WTC11 (cell line): Measurements from ENCODE around the gene PSMA1. TPM values are rescaled to one million over a fixed set of nuclear protein-coding genes. Genes with fewer than 3 reads are reported as not detected.

Source experiments
- ATAC-seq: fragments of 200-7000 bp; cut with Tn5 transposase; 2 replicates; pipeline ENCODE4 v1.10.0; 2021; ENCODE audit warnings: mild to moderate bottlenecking, moderate library complexity
- CTCF ChIA-PET: fragments of 300-600 bp; sonication (Branson Sonifier 250); formaldehyde crosslinking; loops from one replicate; lab custom pipeline; 2021; ENCODE audit warnings: antibody characterized with exemption; lab: Charles Lee
- POLR2A ChIA-PET: fragments of 350-600 bp; sonication (Branson Sonifier 250); formaldehyde crosslinking; loops from one replicate; lab custom pipeline; 2021; ENCODE audit warnings: antibody characterized with exemption; lab: Charles Lee
- DNase-seq: peaks from one replicate; pipeline ENCODE4 v3.0.0; 2021; ENCODE audit warnings: low spot score
- H3K27ac Mint-ChIP-seq: 2 replicates; pipeline ENCODE4 v1.8.0; 2021; ENCODE audit warnings: mixed read lengths
- H3K27me3 Mint-ChIP-seq: 2 replicates; pipeline ENCODE4 v1.8.0; 2021; ENCODE audit warnings: low read depth, mild to moderate bottlenecking, moderate library complexity, mixed read lengths
- H3K36me3 Mint-ChIP-seq: 2 replicates; pipeline ENCODE4 v1.8.0; 2021; ENCODE audit warnings: mixed read lengths
- H3K4me1 Mint-ChIP-seq: 2 replicates; pipeline ENCODE4 v1.8.0; 2022; ENCODE audit warnings: mixed read lengths
- H3K4me3 Mint-ChIP-seq: 2 replicates; pipeline ENCODE4 v1.8.0; 2021; ENCODE audit warnings: mild to moderate bottlenecking, moderate library complexity, mixed read lengths
- H3K9me3 Mint-ChIP-seq: 2 replicates; pipeline ENCODE4 v1.8.0; 2021; ENCODE audit warnings: mixed read lengths
- CBFB ChIP-seq: sonication (generic); formaldehyde crosslinking; IDR thresholded peaks from 2 replicates; pipeline ENCODE4 v1.8.1; 2022; ENCODE audit warnings: mild to moderate bottlenecking, low read depth, missing genetic modification reagents
- FOXK1 ChIP-seq: sonication (generic); formaldehyde crosslinking; IDR thresholded peaks from 2 replicates; pipeline ENCODE4 v1.8.0; 2022; ENCODE audit warnings: mild to moderate bottlenecking, moderate library complexity, missing genetic modification reagents
- IRF2 ChIP-seq: sonication (generic); formaldehyde crosslinking; IDR thresholded peaks from 2 replicates; pipeline ENCODE4 v1.8.0; 2022; ENCODE audit warnings: low read depth, missing genetic modification reagents, borderline replicate concordance
- NR2C2 ChIP-seq: sonication (generic); formaldehyde crosslinking; IDR thresholded peaks from 2 replicates; pipeline ENCODE4 v1.8.0; 2022; ENCODE audit warnings: mild to moderate bottlenecking, missing genetic modification reagents
- OVOL2 ChIP-seq: fragments of 250-450 bp; sonication (Bioruptor Pico); IDR thresholded peaks from 2 replicates; pipeline ENCODE4 v1.9.0; 2021; ENCODE audit warnings: mild to moderate bottlenecking, borderline replicate concordance
- SOX15 ChIP-seq: fragments of 250-450 bp; sonication (Bioruptor Pico); IDR thresholded peaks from 2 replicates; pipeline ENCODE4 v1.9.0; 2021; ENCODE audit warnings: mild to moderate bottlenecking
- TEAD4 ChIP-seq: sonication (generic); formaldehyde crosslinking; IDR thresholded peaks from 2 replicates; pipeline ENCODE4 v1.8.0; 2022; ENCODE audit warnings: mild to moderate bottlenecking, missing genetic modification reagents
- TP53 ChIP-seq: sonication (generic); formaldehyde crosslinking; IDR thresholded peaks from 2 replicates; pipeline ENCODE4 v1.8.1; 2023; ENCODE audit warnings: mild to moderate bottlenecking, missing genetic modification reagents
- ZBTB21 ChIP-seq: sonication (generic); formaldehyde crosslinking; IDR thresholded peaks from 2 replicates; pipeline ENCODE4 v1.8.1; 2023; ENCODE audit warnings: mild to moderate bottlenecking, missing genetic modification reagents, borderline replicate concordance
- ZNF263 ChIP-seq: sonication (generic); formaldehyde crosslinking; IDR thresholded peaks from 2 replicates; pipeline ENCODE4 v1.8.1; 2022; ENCODE audit warnings: low read depth, mild to moderate bottlenecking, moderate library complexity, missing genetic modification reagents
- total RNA-seq: library from RNA; stranded (reverse); gene quantifications from 3 replicates; pipeline ENCODE4 v1.2.3, GENCODE V29; 2021
- TF ChIP-seq, protein P1 (sequence below): fragments of 250-450 bp; sonication (Bioruptor Pico); IDR thresholded peaks from 2 replicates; pipeline ENCODE4 v1.9.0; 2021; ENCODE audit warnings: mild to moderate bottlenecking, borderline replicate concordance
- TF ChIP-seq, protein P2 (sequence below): sonication (generic); formaldehyde crosslinking; IDR thresholded peaks from 2 replicates; pipeline ENCODE4 v1.8.0; 2022; ENCODE audit warnings: mild to moderate bottlenecking, missing genetic modification reagents
- TF ChIP-seq, protein P3 (sequence below): sonication (generic); formaldehyde crosslinking; IDR thresholded peaks from 2 replicates; pipeline ENCODE4 v1.8.0; 2023; ENCODE audit warnings: mild to moderate bottlenecking, missing genetic modification reagents
- TF ChIP-seq, protein P4 (sequence below): sonication (generic); formaldehyde crosslinking; IDR thresholded peaks from 2 replicates; pipeline ENCODE4 v1.8.1; 2023; ENCODE audit warnings: mild to moderate bottlenecking, moderate library complexity, missing genetic modification reagents
- TF ChIP-seq, protein P5 (sequence below): sonication (generic); formaldehyde crosslinking; IDR thresholded peaks from 2 replicates; pipeline ENCODE4 v1.8.0; 2023; ENCODE audit warnings: missing genetic modification reagents
- TF ChIP-seq, protein P6 (sequence below): fragments of 250-450 bp; sonication (Bioruptor Pico); IDR thresholded peaks from 2 replicates; pipeline ENCODE4 v1.9.0; 2021; ENCODE audit warnings: moderate library complexity, mild to moderate bottlenecking, inconsistent platforms, borderline replicate concordance
- TF ChIP-seq, protein P7 (sequence below): sonication (generic); formaldehyde crosslinking; IDR thresholded peaks from 2 replicates; pipeline ENCODE4 v1.8.1; 2022; ENCODE audit warnings: low read depth, mild to moderate bottlenecking, moderate library complexity, missing genetic modification reagents, borderline replicate concordance
- TF ChIP-seq, protein P8 (sequence below): sonication (generic); formaldehyde crosslinking; IDR thresholded peaks from 2 replicates; pipeline ENCODE4 v1.8.1; 2022; ENCODE audit warnings: missing genetic modification reagents, borderline replicate concordance

The PSMA1 gene
- total RNA-seq, 1 experiment from 2014 or later, result 139 TPM

DNA sequence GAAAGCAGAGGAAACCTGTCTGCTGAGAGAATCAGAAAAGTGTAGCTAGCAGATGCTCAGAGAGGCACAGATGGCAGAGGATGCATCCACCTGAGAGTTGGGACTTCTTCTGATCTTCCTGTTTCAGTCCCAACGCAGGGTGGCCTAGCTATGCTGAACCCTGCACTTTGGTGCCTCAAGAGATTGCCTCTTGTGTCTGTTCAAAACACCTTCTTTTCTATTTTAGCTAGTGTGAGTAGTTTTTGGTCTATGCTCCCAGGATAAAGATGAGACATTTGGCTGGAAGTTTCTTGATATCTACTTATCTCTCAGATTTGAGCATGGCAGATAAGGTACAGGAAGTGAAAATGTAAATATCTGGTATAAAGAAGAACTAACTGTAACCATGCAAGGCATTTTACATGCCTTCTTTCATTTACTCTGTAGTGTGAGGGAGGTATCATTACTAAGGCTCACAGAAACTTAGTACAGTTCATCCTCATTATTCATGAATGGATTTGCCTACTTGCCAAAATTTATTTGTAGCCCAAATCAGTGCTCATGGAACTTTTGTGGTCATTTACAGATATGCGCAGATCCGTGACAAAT is 47.0 kb upstream of the PSMA1 start:
- CTCF ChIA-PET, result interaction anchor here (0.5 to 1.9 kb wide), 2 partner anchors 29 to 340 kb away, joined by 4 to 5 read pairs; no protein-coding TSS in a partner anchor
- TF ChIP-seq TEAD4 (CRISPR knock-in tag), result no peak
- TF ChIP-seq FOXK1, result no peak
- no peak for TF ChIP-seq NR2C2
- TF ChIP-seq ZNF263 (CRISPR knock-in tag), result no peak
- no peak for TF ChIP-seq SOX15
- TF ChIP-seq, protein P1, sequence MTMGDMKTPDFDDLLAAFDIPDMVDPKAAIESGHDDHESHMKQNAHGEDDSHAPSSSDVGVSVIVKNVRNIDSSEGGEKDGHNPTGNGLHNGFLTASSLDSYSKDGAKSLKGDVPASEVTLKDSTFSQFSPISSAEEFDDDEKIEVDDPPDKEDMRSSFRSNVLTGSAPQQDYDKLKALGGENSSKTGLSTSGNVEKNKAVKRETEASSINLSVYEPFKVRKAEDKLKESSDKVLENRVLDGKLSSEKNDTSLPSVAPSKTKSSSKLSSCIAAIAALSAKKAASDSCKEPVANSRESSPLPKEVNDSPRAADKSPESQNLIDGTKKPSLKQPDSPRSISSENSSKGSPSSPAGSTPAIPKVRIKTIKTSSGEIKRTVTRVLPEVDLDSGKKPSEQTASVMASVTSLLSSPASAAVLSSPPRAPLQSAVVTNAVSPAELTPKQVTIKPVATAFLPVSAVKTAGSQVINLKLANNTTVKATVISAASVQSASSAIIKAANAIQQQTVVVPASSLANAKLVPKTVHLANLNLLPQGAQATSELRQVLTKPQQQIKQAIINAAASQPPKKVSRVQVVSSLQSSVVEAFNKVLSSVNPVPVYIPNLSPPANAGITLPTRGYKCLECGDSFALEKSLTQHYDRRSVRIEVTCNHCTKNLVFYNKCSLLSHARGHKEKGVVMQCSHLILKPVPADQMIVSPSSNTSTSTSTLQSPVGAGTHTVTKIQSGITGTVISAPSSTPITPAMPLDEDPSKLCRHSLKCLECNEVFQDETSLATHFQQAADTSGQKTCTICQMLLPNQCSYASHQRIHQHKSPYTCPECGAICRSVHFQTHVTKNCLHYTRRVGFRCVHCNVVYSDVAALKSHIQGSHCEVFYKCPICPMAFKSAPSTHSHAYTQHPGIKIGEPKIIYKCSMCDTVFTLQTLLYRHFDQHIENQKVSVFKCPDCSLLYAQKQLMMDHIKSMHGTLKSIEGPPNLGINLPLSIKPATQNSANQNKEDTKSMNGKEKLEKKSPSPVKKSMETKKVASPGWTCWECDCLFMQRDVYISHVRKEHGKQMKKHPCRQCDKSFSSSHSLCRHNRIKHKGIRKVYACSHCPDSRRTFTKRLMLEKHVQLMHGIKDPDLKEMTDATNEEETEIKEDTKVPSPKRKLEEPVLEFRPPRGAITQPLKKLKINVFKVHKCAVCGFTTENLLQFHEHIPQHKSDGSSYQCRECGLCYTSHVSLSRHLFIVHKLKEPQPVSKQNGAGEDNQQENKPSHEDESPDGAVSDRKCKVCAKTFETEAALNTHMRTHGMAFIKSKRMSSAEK (CRISPR knock-in tag), result no peak
- TF ChIP-seq, protein P2, sequence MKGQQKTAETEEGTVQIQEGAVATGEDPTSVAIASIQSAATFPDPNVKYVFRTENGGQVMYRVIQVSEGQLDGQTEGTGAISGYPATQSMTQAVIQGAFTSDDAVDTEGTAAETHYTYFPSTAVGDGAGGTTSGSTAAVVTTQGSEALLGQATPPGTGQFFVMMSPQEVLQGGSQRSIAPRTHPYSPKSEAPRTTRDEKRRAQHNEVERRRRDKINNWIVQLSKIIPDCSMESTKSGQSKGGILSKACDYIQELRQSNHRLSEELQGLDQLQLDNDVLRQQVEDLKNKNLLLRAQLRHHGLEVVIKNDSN (CRISPR knock-in tag), result no peak
- no peak for TF ChIP-seq TP53 (CRISPR knock-in tag)
- TF ChIP-seq, protein P3, sequence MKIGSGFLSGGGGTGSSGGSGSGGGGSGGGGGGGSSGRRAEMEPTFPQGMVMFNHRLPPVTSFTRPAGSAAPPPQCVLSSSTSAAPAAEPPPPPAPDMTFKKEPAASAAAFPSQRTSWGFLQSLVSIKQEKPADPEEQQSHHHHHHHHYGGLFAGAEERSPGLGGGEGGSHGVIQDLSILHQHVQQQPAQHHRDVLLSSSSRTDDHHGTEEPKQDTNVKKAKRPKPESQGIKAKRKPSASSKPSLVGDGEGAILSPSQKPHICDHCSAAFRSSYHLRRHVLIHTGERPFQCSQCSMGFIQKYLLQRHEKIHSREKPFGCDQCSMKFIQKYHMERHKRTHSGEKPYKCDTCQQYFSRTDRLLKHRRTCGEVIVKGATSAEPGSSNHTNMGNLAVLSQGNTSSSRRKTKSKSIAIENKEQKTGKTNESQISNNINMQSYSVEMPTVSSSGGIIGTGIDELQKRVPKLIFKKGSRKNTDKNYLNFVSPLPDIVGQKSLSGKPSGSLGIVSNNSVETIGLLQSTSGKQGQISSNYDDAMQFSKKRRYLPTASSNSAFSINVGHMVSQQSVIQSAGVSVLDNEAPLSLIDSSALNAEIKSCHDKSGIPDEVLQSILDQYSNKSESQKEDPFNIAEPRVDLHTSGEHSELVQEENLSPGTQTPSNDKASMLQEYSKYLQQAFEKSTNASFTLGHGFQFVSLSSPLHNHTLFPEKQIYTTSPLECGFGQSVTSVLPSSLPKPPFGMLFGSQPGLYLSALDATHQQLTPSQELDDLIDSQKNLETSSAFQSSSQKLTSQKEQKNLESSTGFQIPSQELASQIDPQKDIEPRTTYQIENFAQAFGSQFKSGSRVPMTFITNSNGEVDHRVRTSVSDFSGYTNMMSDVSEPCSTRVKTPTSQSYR, result no peak
- Mint-ChIP-seq H3K27me3 (no peaks in the 10 kb centered on the region; the same call in 1 of the 2 replicates), H3K27ac (no peak overlapping the region), H3K36me3 (peaks cover 12% of the 10 kb centered on the region), H3K4me3 (no peak overlapping the region), H3K9me3 (peaks cover 31% of the 10 kb centered on the region), H3K4me1 (peaks cover 9% of the 10 kb centered on the region)
- POLR2A ChIA-PET, result interaction anchor here (1.0 kb wide), 1 partner anchor 16 kb away, joined by 3 read pairs; no protein-coding TSS in a partner anchor
- ATAC-seq (no peak), DNase-seq (no peak)

DNA sequence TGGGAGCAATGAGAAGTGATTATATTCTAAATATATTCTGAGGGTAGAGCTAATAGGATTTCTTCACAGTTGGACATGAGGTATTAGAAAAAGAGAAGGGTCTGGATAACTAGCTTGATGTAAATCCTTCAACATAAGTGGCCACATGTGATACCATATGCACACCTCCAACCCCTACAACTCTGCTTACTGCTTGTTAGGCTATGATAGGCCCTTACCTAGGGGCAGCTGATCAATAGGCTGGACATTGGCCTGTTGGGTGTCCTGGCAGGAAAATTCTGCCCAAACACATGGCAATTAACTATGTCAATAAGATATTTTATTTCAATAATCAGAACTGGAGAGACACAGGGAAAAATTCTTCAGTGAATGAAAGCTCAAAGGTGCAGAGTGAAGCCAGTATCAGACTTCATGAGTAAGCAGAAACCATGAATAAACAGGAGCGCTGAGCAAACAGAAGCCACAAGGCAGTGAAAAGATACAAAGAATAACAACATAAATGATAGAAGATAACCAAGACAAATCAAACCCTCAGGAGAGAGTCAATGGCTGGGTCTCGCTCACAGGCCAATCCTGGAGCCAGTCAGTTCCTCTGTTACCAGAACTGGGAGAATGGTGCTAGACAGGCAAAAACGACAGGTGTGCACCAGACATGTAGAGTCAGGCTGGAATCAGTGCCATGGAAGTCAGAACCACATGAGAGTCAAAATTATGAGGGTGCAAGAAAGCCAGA is 46.3 kb upstream of the PSMA1 start:
- ATAC-seq, result no peak
- no peaks in the 10 kb centered on the region; the same call in 1 of the 2 replicates for H3K27me3 Mint-ChIP-seq
- H3K27ac Mint-ChIP-seq, result no peak overlapping the region
- no peak for TF ChIP-seq IRF2 (CRISPR knock-in tag)
- no peak for TF ChIP-seq OVOL2 (CRISPR knock-in tag)
- TF ChIP-seq, protein P4, sequence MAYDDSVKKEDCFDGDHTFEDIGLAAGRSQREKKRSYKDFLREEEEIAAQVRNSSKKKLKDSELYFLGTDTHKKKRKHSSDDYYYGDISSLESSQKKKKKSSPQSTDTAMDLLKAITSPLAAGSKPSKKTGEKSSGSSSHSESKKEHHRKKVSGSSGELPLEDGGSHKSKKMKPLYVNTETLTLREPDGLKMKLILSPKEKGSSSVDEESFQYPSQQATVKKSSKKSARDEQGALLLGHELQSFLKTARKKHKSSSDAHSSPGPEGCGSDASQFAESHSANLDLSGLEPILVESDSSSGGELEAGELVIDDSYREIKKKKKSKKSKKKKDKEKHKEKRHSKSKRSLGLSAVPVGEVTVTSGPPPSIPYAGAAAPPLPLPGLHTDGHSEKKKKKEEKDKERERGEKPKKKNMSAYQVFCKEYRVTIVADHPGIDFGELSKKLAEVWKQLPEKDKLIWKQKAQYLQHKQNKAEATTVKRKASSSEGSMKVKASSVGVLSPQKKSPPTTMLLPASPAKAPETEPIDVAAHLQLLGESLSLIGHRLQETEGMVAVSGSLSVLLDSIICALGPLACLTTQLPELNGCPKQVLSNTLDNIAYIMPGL (CRISPR knock-in tag), result no peak
- TF ChIP-seq, protein P5, sequence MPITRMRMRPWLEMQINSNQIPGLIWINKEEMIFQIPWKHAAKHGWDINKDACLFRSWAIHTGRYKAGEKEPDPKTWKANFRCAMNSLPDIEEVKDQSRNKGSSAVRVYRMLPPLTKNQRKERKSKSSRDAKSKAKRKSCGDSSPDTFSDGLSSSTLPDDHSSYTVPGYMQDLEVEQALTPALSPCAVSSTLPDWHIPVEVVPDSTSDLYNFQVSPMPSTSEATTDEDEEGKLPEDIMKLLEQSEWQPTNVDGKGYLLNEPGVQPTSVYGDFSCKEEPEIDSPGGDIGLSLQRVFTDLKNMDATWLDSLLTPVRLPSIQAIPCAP, result no peak
- TF ChIP-seq, protein P6, sequence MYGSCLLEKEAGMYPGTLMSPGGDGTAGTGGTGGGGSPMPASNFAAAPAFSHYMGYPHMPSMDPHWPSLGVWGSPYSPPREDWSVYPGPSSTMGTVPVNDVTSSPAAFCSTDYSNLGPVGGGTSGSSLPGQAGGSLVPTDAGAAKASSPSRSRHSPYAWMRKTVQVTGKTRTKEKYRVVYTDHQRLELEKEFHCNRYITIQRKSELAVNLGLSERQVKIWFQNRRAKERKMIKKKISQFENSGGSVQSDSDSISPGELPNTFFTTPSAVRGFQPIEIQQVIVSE (CRISPR knock-in tag), result no peak
- TF ChIP-seq, protein P7, sequence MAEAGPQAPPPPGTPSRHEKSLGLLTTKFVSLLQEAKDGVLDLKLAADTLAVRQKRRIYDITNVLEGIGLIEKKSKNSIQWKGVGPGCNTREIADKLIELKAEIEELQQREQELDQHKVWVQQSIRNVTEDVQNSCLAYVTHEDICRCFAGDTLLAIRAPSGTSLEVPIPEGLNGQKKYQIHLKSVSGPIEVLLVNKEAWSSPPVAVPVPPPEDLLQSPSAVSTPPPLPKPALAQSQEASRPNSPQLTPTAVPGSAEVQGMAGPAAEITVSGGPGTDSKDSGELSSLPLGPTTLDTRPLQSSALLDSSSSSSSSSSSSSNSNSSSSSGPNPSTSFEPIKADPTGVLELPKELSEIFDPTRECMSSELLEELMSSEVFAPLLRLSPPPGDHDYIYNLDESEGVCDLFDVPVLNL (CRISPR knock-in tag), result no peak
- TF ChIP-seq ZBTB21 (CRISPR knock-in tag), result no peak
- TF ChIP-seq CBFB (CRISPR knock-in tag), result no peak
- TF ChIP-seq, protein P8, sequence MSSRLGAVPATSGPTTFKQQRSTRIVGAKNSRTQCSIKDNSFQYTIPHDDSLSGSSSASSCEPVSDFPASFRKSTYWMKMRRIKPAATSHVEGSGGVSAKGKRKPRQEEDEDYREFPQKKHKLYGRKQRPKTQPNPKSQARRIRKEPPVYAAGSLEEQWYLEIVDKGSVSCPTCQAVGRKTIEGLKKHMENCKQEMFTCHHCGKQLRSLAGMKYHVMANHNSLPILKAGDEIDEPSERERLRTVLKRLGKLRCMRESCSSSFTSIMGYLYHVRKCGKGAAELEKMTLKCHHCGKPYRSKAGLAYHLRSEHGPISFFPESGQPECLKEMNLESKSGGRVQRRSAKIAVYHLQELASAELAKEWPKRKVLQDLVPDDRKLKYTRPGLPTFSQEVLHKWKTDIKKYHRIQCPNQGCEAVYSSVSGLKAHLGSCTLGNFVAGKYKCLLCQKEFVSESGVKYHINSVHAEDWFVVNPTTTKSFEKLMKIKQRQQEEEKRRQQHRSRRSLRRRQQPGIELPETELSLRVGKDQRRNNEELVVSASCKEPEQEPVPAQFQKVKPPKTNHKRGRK, result no peak

More for the DNA sequence above, 46.3 kb upstream of the PSMA1 start:
- peaks cover 12% of the 10 kb centered on the region for H3K36me3 Mint-ChIP-seq
- peaks cover 28% of the 10 kb centered on the region for H3K9me3 Mint-ChIP-seq
- ChIA-PET CTCF (interaction anchor here (0.5 to 1.9 kb wide), 5 partner anchors 12 to 342 kb away, joined by 3 to 6 read pairs (median 5); no protein-coding TSS in a partner anchor), POLR2A (interaction anchor here (1.0 kb wide), 1 partner anchor 16 kb away, joined by 3 read pairs; no protein-coding TSS in a partner anchor)
- H3K4me1 Mint-ChIP-seq, result peaks cover 9% of the 10 kb centered on the region
- DNase-seq, result no peak
- no peak overlapping the region for H3K4me3 Mint-ChIP-seq
